ENCODE data around the gene GRIA4. TPM values are rescaled to one million over a fixed set of nuclear protein-coding genes. Genes with fewer than 3 reads are reported as not detected.

GRIA4 gene
- total RNA-seq, 1 donor: 5.2 TPM

DNA sequence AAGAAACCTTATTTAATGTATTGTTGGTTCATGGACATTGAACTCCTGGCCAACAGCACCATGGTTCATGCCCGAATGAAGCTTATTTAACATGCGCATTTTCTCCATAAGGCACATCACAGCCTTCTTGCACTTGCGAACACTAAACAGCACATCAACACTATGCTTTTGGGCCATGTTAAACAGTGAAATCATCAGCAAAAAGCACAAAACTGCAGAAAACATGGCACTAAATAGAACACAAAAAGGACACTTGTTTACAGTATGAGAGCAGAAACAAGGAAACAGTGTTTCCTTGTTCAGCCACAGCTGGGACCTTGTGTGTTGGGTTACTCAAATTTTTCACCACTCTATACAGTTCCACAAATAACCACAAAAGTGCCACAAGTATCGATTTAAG is 289.9 kb downstream of the GRIA4 start:
- TF ChIP-seq, protein P1, sequence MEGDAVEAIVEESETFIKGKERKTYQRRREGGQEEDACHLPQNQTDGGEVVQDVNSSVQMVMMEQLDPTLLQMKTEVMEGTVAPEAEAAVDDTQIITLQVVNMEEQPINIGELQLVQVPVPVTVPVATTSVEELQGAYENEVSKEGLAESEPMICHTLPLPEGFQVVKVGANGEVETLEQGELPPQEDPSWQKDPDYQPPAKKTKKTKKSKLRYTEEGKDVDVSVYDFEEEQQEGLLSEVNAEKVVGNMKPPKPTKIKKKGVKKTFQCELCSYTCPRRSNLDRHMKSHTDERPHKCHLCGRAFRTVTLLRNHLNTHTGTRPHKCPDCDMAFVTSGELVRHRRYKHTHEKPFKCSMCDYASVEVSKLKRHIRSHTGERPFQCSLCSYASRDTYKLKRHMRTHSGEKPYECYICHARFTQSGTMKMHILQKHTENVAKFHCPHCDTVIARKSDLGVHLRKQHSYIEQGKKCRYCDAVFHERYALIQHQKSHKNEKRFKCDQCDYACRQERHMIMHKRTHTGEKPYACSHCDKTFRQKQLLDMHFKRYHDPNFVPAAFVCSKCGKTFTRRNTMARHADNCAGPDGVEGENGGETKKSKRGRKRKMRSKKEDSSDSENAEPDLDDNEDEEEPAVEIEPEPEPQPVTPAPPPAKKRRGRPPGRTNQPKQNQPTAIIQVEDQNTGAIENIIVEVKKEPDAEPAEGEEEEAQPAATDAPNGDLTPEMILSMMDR (IDR thresholded peaks at IDR 0.05; ENCODE audit: insufficient read depth, low read depth, low read length): no peak
- no peak for DNase-seq (ENCODE audit: low read depth)
- H3K4me3 ChIP-seq (ENCODE audit: low read depth, low read length): no peak overlapping the region

DNA sequence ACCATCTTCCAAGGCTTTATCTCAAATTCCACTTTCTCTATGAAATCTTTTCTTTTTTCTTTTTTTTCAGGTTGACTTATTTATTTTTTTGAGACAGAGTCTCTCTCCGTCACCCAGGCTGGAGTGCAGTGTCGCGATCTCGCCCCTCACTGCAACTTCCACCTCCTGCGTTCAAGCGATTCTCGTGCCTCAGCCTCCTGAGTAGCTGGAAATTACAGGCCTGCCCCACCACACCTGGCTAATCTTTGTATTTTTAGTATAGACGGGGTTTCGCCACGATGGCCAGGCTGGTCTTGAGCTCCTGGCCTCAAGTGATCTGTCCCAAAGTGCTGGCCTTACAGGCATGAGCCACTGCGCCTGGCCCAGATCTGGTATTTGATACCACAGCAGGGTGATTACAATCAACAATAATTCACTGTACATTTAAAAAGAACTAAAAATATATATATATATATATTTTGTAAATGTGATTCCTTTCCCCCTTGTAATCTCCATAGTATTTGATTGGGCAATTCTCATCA is 290.7 kb downstream of the GRIA4 start:
- TF ChIP-seq, protein P1 (IDR thresholded peaks at IDR 0.05; ENCODE audit: insufficient read depth, low read depth, low read length): no peak
- DNase-seq (ENCODE audit: low read depth): no peak
- no peak overlapping the region for H3K4me3 ChIP-seq (ENCODE audit: low read depth, low read length)

GRCh38 chr11:105903113-105903512 is 293.2 kb downstream of the GRIA4 start:
- H3K4me3 ChIP-seq (ENCODE audit: low read depth, low read length): no peak overlapping the region
- DNase-seq (ENCODE audit: low read depth): no peak
- TF ChIP-seq, protein P1 (IDR thresholded peaks at IDR 0.05; ENCODE audit: insufficient read depth, low read depth, low read length): no peak

GRCh38 chr11:105906517-105906916 is 296.6 kb downstream of the GRIA4 start:
- TF ChIP-seq, protein P1 (IDR thresholded peaks at IDR 0.05; ENCODE audit: insufficient read depth, low read depth, low read length): no peak
- no peak overlapping the region for H3K4me3 ChIP-seq (ENCODE audit: low read depth, low read length)
- DNase-seq (ENCODE audit: low read depth): no peak

DNA sequence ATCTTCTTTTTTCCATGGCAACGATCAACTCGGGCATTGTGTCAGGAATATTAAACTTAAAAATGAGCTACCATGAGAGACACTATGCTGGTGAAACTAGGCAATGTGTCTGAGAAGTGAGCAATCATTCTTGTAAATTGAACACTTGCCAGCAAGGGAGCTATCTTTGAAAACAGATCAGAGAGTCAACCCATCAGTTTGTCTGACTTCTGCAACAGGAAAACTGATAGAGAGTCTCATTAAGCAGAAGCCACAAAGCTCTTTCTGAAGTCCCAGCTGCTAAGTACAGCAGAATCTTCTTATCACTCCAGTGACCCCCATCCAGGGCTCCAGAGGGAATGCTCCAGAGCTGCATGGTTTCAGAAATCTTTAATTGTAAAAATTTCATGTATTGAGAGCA is 297.4 kb downstream of the GRIA4 start:
- no peak overlapping the region for H3K4me3 ChIP-seq (ENCODE audit: low read depth, low read length)
- TF ChIP-seq, protein P1 (IDR thresholded peaks at IDR 0.05; ENCODE audit: insufficient read depth, low read depth, low read length): no peak
- DNase-seq (ENCODE audit: low read depth): no peak

DNA sequence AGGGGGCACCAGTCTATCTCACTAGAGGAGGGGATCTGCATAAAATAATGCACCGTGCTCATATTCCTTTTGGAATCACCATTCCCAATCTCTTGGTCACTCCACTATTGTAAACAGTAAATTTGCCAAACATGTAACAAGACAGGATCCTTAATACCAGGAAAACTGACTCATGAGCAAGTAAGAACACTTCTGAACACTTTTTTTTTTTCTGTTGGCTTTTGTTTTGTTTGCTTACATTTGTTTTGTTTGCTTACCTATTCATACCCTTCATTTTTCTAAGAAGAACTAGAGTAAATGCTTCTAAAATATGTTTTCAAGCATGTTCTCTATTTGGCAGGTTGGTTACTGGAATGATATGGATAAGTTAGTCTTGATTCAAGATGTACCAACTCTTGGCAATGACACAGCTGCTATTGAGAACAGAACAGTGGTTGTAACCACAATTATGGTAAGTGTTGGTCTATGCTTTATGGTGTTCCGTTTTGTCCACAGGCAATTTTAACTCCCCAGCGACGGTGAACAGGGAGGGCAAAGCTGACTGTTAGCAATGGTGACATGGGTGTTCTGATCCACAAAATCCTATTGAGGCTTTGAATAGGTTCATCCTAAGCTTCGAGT is 300.3 kb downstream of the GRIA4 start:
- TF ChIP-seq, protein P1 (IDR thresholded peaks at IDR 0.05; ENCODE audit: insufficient read depth, low read depth, low read length): no peak
- H3K4me3 ChIP-seq (ENCODE audit: low read depth, low read length): no peak overlapping the region
- peak; percentile 27 for DNase-seq (ENCODE audit: low read depth)

DNA sequence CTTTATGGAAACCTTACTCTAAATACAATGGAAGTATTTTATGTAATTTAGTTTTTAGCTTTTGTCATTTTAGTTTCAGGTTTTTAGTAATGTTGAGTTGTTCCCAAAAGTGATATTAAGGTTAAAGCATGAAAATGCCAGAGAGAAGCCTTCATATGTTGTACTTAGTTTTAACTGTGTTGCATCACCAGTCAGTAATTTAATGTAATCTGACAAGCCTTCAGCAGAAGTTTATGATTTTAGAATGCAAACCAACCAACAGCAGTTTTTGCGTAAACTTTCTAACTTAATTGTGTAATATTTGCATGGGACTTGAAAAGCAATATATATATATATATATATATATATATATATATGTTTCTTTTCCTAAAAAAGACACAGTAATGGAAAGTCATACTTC is 301.6 kb downstream of the GRIA4 start:
- no peak overlapping the region for H3K4me3 ChIP-seq (ENCODE audit: low read depth, low read length)
- peak; percentile 37 for DNase-seq (ENCODE audit: low read depth)
- TF ChIP-seq, protein P1 (IDR thresholded peaks at IDR 0.05; ENCODE audit: insufficient read depth, low read depth, low read length): no peak
